ENCODE measurements around the gene BCL7B. TPM values are rescaled to one million over a fixed set of nuclear protein-coding genes. Genes with fewer than 3 reads are reported as not detected.

The BCL7B gene
- total and polyA plus RNA-seq, 8 donors: 9.0 to 105 (median 65.2) TPM

DNA sequence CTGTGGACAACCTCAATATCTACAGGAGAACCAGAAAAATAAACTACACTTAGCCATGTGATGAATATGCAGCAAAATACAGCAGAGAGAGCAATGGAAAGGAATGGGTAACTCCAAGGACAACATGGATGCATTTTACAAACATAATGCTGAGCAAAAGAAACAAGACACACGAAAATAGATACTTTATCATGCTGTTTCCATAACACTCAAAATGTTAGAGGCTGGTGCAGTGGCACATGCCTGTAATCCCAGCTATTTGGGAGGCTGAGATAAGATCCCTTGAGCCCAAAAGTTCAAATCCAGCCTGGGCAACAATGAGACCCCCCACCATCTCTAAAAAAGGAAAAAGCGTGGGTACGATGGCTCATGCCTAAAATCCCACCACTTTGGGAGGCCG lies 8.3 kb downstream of the BCL7B start:
- Histone ChIP-seq H3K27ac (no peak overlapping the region), H3K27me3 (no peaks in the 10 kb centered on the region), H3K4me1 (peaks cover 0 to 48% (median 17%) of the 10 kb centered on the region in 4 donors), H3K9me3 (no peaks in the 10 kb centered on the region), H3K4me3 (no peak overlapping the region), H3K36me3 (peaks cover 28 to 96% (median 84%) of the 10 kb centered on the region in 4 donors)
- no peak for DNase-seq
- intact Hi-C loops (cut with DNase I; ENCODE audit: low total_unique reads): no loop called here
- no peak for TF ChIP-seq POLR2A (IDR thresholded peaks at IDR 0.05)
- TF ChIP-seq, protein P1, sequence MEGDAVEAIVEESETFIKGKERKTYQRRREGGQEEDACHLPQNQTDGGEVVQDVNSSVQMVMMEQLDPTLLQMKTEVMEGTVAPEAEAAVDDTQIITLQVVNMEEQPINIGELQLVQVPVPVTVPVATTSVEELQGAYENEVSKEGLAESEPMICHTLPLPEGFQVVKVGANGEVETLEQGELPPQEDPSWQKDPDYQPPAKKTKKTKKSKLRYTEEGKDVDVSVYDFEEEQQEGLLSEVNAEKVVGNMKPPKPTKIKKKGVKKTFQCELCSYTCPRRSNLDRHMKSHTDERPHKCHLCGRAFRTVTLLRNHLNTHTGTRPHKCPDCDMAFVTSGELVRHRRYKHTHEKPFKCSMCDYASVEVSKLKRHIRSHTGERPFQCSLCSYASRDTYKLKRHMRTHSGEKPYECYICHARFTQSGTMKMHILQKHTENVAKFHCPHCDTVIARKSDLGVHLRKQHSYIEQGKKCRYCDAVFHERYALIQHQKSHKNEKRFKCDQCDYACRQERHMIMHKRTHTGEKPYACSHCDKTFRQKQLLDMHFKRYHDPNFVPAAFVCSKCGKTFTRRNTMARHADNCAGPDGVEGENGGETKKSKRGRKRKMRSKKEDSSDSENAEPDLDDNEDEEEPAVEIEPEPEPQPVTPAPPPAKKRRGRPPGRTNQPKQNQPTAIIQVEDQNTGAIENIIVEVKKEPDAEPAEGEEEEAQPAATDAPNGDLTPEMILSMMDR (IDR thresholded peaks at IDR 0.05): no peak
- TF ChIP-seq EP300 (IDR thresholded peaks at IDR 0.05): no peak
- TF ChIP-seq POLR2AphosphoS5 (IDR thresholded peaks at IDR 0.05): no peak
- 79 to 92% (median 81%) methylated on average over 4 of the region's 4 CpGs for WGBS, 5 donors

- DNase-seq: no peak
- Histone ChIP-seq H3K9me3 (no peaks in the 10 kb centered on the region), H3K27ac (no peak overlapping the region), H3K4me1 (peaks cover 0 to 39% (median 11%) of the 10 kb centered on the region in 4 donors), H3K4me3 (no peak overlapping the region), H3K27me3 (no peaks in the 10 kb centered on the region), H3K36me3 (peaks cover 36 to 96% (median 82%) of the 10 kb centered on the region in 4 donors)
- TF ChIP-seq POLR2AphosphoS5 (IDR thresholded peaks at IDR 0.05) (no peak), EP300 (IDR thresholded peaks at IDR 0.05) (no peak), POLR2A (IDR thresholded peaks at IDR 0.05) (no peak)
- TF ChIP-seq, protein P1 (IDR thresholded peaks at IDR 0.05): no peak
- WGBS, 5 donors: 85 to 97% (median 93%) methylated on average over 9 of the region's 9 CpGs
- intact Hi-C loops (cut with DNase I; ENCODE audit: low total_unique reads): no loop called here
Measured at GRCh38 chr7:73547841-73548240, 9.6 kb downstream of the BCL7B start.

- TF ChIP-seq POLR2A (IDR thresholded peaks at IDR 0.05) (no peak), EP300 (IDR thresholded peaks at IDR 0.05) (no peak), POLR2AphosphoS5 (IDR thresholded peaks at IDR 0.05) (no peak)
- TF ChIP-seq, protein P1 (IDR thresholded peaks at IDR 0.05): no peak
- Histone ChIP-seq H3K36me3 (peaks cover 39 to 96% (median 83%) of the 10 kb centered on the region in 4 donors), H3K4me3 (no peak overlapping the region), H3K9me3 (no peaks in the 10 kb centered on the region), H3K4me1 (peaks cover 0 to 33% (median 9%) of the 10 kb centered on the region in 4 donors), H3K27ac (no peak overlapping the region), H3K27me3 (no peaks in the 10 kb centered on the region)
- WGBS, 5 donors: 92 to 98% (median 98%) methylated on average over 2 of the region's 2 CpGs
- DNase-seq: no peak
- intact Hi-C loops (cut with DNase I; ENCODE audit: low total_unique reads): no loop called here
Measured at GRCh38 chr7:73544678-73545077, 12.8 kb downstream of the BCL7B start.

- peaks cover 64 to 96% (median 84%) of the 10 kb centered on the region in 4 donors for H3K36me3 ChIP-seq
- H3K9me3 ChIP-seq: no peaks in the 10 kb centered on the region
- H3K4me3 ChIP-seq: no peak overlapping the region
- TF ChIP-seq, protein P1 (IDR thresholded peaks at IDR 0.05): no peak
- TF ChIP-seq POLR2AphosphoS5 (IDR thresholded peaks at IDR 0.05) (no peak), POLR2A (IDR thresholded peaks at IDR 0.05) (no peak), EP300 (IDR thresholded peaks at IDR 0.05) (no peak)
- no peak for DNase-seq
- H3K4me1 ChIP-seq: peaks cover 0 to 13% (median 3%) of the 10 kb centered on the region in 4 donors
- intact Hi-C loops (cut with DNase I; ENCODE audit: low total_unique reads): no loop called here
- H3K27ac ChIP-seq: no peak overlapping the region
- WGBS, 5 donors: 95 to 99% (median 96%) methylated on average over 8 to 10 of the region's 10 CpGs
- H3K27me3 ChIP-seq: no peaks in the 10 kb centered on the region
Measured at GRCh38 chr7:73541722-73542121, 15.8 kb downstream of the BCL7B start.
